Peyer's patch (tissue), 4 donors: ENCODE data around the gene SSMEM1.

Source experiments
- CTCF ChIP-seq, 6 experiments: fragments of 450-650 bp in 4 of 6; fragments of 200-600 bp in 2 of 6; sonication (generic) in 1 of 6; IDR thresholded peaks; one replicate each; pipeline ENCODE4 v1.5.1; 2017 to 2019; ENCODE audit warnings: antibody characterized with exemption in 6 of 6, mild to moderate bottlenecking in 3 of 6, moderate library complexity in 1 of 6
- POLR2A ChIP-seq, 2 donors: fragments of 450-650 bp; IDR thresholded peaks; one replicate each; pipeline ENCODE4 v1.5.1; 2017; ENCODE audit warnings: antibody characterized with exemption in 2 of 2, mild to moderate bottlenecking in 2 of 2, moderate library complexity in 2 of 2

GRCh38 chr7:130213828-130214227 is 6.2 kb downstream of the SSMEM1 start:
- TF ChIP-seq CTCF (IDR thresholded peaks at IDR 0.05) = no peak
- no peak for TF ChIP-seq POLR2A (IDR thresholded peaks at IDR 0.05)
